ENCODE measurements around the gene CLEC16A. TPM values are rescaled to one million over a fixed set of nuclear protein-coding genes. Genes with fewer than 3 reads are reported as not detected.

Gene CLEC16A
- polyA plus RNA-seq, 3 donors, result 3.4 to 12.0 (median 5.8) TPM

DNA sequence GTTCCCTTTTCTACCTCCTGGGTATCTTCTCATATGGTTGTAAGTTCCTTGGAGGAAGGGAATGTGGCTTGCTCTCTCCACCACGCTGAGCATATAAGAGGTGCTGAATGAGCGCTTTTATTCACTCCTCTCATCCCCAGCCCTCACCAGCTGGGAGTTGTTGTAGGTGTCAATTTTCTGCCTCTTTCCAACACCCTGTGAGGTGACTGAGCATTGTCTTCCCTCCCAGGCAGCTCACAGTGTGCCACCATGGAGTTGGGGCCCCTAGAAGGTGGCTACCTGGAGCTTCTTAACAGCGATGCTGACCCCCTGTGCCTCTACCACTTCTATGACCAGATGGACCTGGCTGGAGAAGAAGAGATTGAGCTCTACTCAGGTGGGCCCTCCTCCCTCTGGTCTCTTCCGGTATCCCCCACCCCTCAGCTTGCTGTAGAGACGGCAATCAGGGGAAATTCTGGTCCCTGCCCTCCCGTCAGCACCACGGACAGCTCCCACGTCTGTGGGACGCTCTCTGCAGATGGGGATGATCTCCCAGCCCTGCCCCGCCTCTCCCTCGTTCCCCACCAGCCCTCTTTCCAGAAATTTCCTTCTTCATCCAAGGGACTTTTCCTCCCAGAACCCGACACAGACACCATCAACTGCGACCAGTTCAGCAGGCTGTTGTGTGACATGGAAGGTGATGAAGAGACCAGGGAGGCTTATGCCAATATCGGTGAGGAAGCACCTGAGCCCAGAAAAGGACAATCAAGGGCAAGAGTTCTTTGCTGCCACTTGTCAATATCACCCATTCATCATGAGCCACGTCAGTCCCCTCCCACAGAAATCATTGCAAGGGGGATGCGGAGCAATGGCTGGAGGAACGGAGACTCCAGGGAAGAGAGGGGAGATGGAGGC is 49.1 kb upstream of the CLEC16A start:
- Histone ChIP-seq H2AFZ (ENCODE audit: insufficient read depth, low read depth, low read length, poor library complexity, severe bottlenecking) (no peak overlapping the region), H3K36me3 (replicated peaks in 1 of 2; ENCODE audit: control insufficient read depth in 1 of 2, insufficient read depth in 2 of 2, low read length in 2 of 2) (peaks cover 49 to 64% of the 10 kb centered on the region in 2 donors), H3K9me3 (replicated peaks in 1 of 2; ENCODE audit: control insufficient read depth in 1 of 2, insufficient read depth in 1 of 2, low read length in 2 of 2) (no peaks in the 10 kb centered on the region), H3K27ac (ENCODE audit: low read depth in 1 of 2, low read length in 2 of 2) (peak overlapping the region; percentile 34 to 77), H3K4me2 (replicated peaks; ENCODE audit: extremely low read depth, low read length, poor library complexity, severe bottlenecking) (peak overlapping the region; percentile 50), H3K27me3 (ENCODE audit: control insufficient read depth in 2 of 2, insufficient read depth in 2 of 2, low read length in 2 of 2) (no peaks in the 10 kb centered on the region), H3K79me2 (ENCODE audit: insufficient read depth, low read length) (peaks cover 78% of the 10 kb centered on the region), H3K4me1 (ENCODE audit: control insufficient read depth in 1 of 2, insufficient read depth in 2 of 2, low read length in 2 of 2) (peaks cover 73 to 77% of the 10 kb centered on the region in 2 donors), H3K9ac (ENCODE audit: insufficient read depth, low read length, poor library complexity, severe bottlenecking) (no peak overlapping the region), H4K20me1 (ENCODE audit: insufficient read depth, low read length) (peaks cover 78% of the 10 kb centered on the region), H3K4me3 (replicated peaks in 1 of 3; ENCODE audit: low read depth in 2 of 3, low read length in 3 of 3) (peak overlapping the region in 1 of 3 experiments; percentile 55)
- no peak for DNase-seq
- no peak overlapping the region for H3K4me3 Mint-ChIP-seq
- TF ChIP-seq, protein P1, sequence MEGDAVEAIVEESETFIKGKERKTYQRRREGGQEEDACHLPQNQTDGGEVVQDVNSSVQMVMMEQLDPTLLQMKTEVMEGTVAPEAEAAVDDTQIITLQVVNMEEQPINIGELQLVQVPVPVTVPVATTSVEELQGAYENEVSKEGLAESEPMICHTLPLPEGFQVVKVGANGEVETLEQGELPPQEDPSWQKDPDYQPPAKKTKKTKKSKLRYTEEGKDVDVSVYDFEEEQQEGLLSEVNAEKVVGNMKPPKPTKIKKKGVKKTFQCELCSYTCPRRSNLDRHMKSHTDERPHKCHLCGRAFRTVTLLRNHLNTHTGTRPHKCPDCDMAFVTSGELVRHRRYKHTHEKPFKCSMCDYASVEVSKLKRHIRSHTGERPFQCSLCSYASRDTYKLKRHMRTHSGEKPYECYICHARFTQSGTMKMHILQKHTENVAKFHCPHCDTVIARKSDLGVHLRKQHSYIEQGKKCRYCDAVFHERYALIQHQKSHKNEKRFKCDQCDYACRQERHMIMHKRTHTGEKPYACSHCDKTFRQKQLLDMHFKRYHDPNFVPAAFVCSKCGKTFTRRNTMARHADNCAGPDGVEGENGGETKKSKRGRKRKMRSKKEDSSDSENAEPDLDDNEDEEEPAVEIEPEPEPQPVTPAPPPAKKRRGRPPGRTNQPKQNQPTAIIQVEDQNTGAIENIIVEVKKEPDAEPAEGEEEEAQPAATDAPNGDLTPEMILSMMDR (IDR thresholded peaks at IDR 0.05), result no peak
- peaks cover 0 to 3% (median 0%) of the 10 kb centered on the region in 3 donors for H3K27me3 Mint-ChIP-seq (ENCODE audit: low read depth in 3 of 3)
- peaks cover 74% of the 10 kb centered on the region for H3K4me1 Mint-ChIP-seq
- peaks cover 0 to 4% (median 0%) of the 10 kb centered on the region in 7 donors for H3K9me3 Mint-ChIP-seq
- 59% methylated on average over 6 of the region's 17 CpGs for WGBS (ENCODE audit: insufficient coverage)
- peaks cover 64 to 77% of the 10 kb centered on the region in 2 donors for H3K36me3 Mint-ChIP-seq
- peak overlapping the region; percentile 68 to 94 (median 89) for H3K27ac Mint-ChIP-seq
- intact Hi-C loops (cut with micrococcal nuclease), result loop anchor here (2.0 to 10.0 kb wide), 3 partner anchors 16 to 150 kb away; partner anchors contain the start of gene NUBP1 (in 1 of the 2)

DNA sequence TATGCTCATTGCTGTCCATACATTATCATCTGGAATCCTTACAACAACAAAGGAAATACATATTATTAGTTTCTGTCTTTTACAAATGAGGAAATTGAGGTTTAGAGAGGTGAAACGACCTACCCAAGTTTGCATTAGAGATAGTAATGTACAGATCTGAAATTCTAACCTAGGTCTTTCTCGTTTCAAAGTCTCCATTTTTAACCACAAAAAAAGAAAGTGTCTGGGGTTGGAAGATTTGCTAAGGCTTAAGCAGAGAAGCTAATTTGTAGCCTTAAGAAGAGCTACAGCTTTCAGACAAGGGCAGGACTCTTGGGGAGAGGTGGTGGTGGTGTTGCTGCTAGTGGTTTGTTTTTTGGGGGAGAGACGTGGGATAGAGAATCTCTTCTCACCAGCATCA is 48.2 kb upstream of the CLEC16A start:
- Histone ChIP-seq H3K4me3 (replicated peaks in 1 of 3; ENCODE audit: low read depth in 2 of 3, low read length in 3 of 3) (peak overlapping the region in 1 of 3 experiments; percentile 55), H3K27me3 (ENCODE audit: control insufficient read depth in 2 of 2, insufficient read depth in 2 of 2, low read length in 2 of 2) (no peaks in the 10 kb centered on the region), H3K4me1 (ENCODE audit: control insufficient read depth in 1 of 2, insufficient read depth in 2 of 2, low read length in 2 of 2) (peaks cover 65 to 68% of the 10 kb centered on the region in 2 donors), H3K9me3 (replicated peaks in 1 of 2; ENCODE audit: control insufficient read depth in 1 of 2, insufficient read depth in 1 of 2, low read length in 2 of 2) (no peaks in the 10 kb centered on the region), H3K79me2 (ENCODE audit: insufficient read depth, low read length) (peaks cover 74% of the 10 kb centered on the region), H3K9ac (ENCODE audit: insufficient read depth, low read length, poor library complexity, severe bottlenecking) (no peak overlapping the region), H4K20me1 (ENCODE audit: insufficient read depth, low read length) (peaks cover 77% of the 10 kb centered on the region), H2AFZ (ENCODE audit: insufficient read depth, low read depth, low read length, poor library complexity, severe bottlenecking) (no peak overlapping the region), H3K36me3 (replicated peaks in 1 of 2; ENCODE audit: control insufficient read depth in 1 of 2, insufficient read depth in 2 of 2, low read length in 2 of 2) (peaks cover 51 to 73% of the 10 kb centered on the region in 2 donors), H3K27ac (ENCODE audit: low read depth in 1 of 2, low read length in 2 of 2) (peak overlapping the region; percentile 74 to 77), H3K4me2 (replicated peaks; ENCODE audit: extremely low read depth, low read length, poor library complexity, severe bottlenecking) (peak overlapping the region; percentile 50)
- H3K4me1 Mint-ChIP-seq, result peaks cover 65% of the 10 kb centered on the region
- peaks cover 0 to 4% (median 0%) of the 10 kb centered on the region in 7 donors for H3K9me3 Mint-ChIP-seq
- TF ChIP-seq, protein P1 (IDR thresholded peaks at IDR 0.05), result no peak
- no peak for DNase-seq
- peaks cover 0 to 3% (median 0%) of the 10 kb centered on the region in 3 donors for H3K27me3 Mint-ChIP-seq (ENCODE audit: low read depth in 3 of 3)
- peak overlapping the region; percentile 87 to 97 (median 91) for H3K27ac Mint-ChIP-seq
- intact Hi-C loops (cut with micrococcal nuclease), result loop anchor here (5.0 to 10.0 kb wide), 2 partner anchors 34 to 151 kb away; partner anchors contain the start of gene NUBP1 (in 1 of the 2)
- no CpG with 5 or more reads among the region's 3 CpGs for WGBS (ENCODE audit: insufficient coverage)
- peaks cover 67 to 78% of the 10 kb centered on the region in 2 donors for H3K36me3 Mint-ChIP-seq
- H3K4me3 Mint-ChIP-seq, result peak overlapping the region; percentile 39 to 74

Data from CD14-positive monocyte (primary cell).